ENCODE results near the gene CAPN9.

The CAPN9 gene

GRCh38 chr1:230843503-230844309 lies 96.5 kb downstream of the CAPN9 start:
- no peak for TF ChIP-seq ZBTB7A (IDR thresholded peaks at IDR 0.05; ENCODE audit: low read depth)
- TF ChIP-seq EGR1 (IDR thresholded peaks at IDR 0.05), result no peak
- no peak for TF ChIP-seq TAF1 (IDR thresholded peaks at IDR 0.05; ENCODE audit: low read depth)
- TF ChIP-seq CREB1 (IDR thresholded peaks at IDR 0.05; ENCODE audit: low read depth), result no peak
- no peak for TF ChIP-seq EP300 (IDR thresholded peaks at IDR 0.05; ENCODE audit: borderline replicate concordance)
- TF ChIP-seq YY1 (IDR thresholded peaks at IDR 0.05; ENCODE audit: low read depth), result no peak
- no peak for TF ChIP-seq CEBPB (IDR thresholded peaks at IDR 0.05)
- no peak for TF ChIP-seq TEAD4 (IDR thresholded peaks at IDR 0.05)

DNA sequence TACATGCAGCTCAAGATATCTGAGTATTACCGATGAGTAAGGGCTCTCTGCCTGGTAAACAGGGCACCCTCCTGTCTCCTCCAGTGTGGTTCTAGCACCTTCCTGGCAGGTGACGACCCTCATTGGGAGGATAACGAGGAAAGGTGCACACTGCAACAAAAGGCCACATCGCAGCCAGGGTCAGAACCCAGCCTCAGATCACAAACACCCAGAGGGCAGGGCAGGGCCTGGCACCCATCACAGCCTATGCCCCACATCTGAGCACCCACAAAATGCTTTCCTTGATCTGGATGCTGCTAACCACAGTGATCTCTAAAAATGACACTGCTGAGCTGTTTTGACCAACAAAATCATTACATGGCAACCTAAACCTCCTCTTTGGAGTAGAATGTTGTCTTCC lies 97.4 kb downstream of the CAPN9 start:
- TF ChIP-seq, protein P1, sequence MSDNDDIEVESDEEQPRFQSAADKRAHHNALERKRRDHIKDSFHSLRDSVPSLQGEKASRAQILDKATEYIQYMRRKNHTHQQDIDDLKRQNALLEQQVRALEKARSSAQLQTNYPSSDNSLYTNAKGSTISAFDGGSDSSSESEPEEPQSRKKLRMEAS (IDR thresholded peaks at IDR 0.05), result no peak
- TF ChIP-seq, protein P2, sequence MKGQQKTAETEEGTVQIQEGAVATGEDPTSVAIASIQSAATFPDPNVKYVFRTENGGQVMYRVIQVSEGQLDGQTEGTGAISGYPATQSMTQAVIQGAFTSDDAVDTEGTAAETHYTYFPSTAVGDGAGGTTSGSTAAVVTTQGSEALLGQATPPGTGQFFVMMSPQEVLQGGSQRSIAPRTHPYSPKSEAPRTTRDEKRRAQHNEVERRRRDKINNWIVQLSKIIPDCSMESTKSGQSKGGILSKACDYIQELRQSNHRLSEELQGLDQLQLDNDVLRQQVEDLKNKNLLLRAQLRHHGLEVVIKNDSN (IDR thresholded peaks at IDR 0.05), result no peak
- no peak for TF ChIP-seq TEAD4 (IDR thresholded peaks at IDR 0.05)
- no peak for TF ChIP-seq RAD21 (IDR thresholded peaks at IDR 0.05; ENCODE audit: low read depth)
- no peak for TF ChIP-seq TCF12 (IDR thresholded peaks at IDR 0.05; ENCODE audit: low read depth)
- no peak for TF ChIP-seq NFIC (IDR thresholded peaks at IDR 0.05)
- no peak for TF ChIP-seq EGR1 (IDR thresholded peaks at IDR 0.05)
- no peak for TF ChIP-seq FOXM1 (IDR thresholded peaks at IDR 0.05; ENCODE audit: borderline replicate concordance, low read depth)
- TF ChIP-seq CEBPB (IDR thresholded peaks at IDR 0.05), result no peak
- no peak for TF ChIP-seq YY1 (IDR thresholded peaks at IDR 0.05; ENCODE audit: low read depth)
- TF ChIP-seq, protein P3, sequence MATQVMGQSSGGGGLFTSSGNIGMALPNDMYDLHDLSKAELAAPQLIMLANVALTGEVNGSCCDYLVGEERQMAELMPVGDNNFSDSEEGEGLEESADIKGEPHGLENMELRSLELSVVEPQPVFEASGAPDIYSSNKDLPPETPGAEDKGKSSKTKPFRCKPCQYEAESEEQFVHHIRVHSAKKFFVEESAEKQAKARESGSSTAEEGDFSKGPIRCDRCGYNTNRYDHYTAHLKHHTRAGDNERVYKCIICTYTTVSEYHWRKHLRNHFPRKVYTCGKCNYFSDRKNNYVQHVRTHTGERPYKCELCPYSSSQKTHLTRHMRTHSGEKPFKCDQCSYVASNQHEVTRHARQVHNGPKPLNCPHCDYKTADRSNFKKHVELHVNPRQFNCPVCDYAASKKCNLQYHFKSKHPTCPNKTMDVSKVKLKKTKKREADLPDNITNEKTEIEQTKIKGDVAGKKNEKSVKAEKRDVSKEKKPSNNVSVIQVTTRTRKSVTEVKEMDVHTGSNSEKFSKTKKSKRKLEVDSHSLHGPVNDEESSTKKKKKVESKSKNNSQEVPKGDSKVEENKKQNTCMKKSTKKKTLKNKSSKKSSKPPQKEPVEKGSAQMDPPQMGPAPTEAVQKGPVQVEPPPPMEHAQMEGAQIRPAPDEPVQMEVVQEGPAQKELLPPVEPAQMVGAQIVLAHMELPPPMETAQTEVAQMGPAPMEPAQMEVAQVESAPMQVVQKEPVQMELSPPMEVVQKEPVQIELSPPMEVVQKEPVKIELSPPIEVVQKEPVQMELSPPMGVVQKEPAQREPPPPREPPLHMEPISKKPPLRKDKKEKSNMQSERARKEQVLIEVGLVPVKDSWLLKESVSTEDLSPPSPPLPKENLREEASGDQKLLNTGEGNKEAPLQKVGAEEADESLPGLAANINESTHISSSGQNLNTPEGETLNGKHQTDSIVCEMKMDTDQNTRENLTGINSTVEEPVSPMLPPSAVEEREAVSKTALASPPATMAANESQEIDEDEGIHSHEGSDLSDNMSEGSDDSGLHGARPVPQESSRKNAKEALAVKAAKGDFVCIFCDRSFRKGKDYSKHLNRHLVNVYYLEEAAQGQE (IDR thresholded peaks at IDR 0.05; ENCODE audit: low read depth), result no peak
- no peak for TF ChIP-seq EP300 (IDR thresholded peaks at IDR 0.05; ENCODE audit: borderline replicate concordance)
- no peak for TF ChIP-seq ZBTB7A (IDR thresholded peaks at IDR 0.05; ENCODE audit: low read depth)
- no peak for TF ChIP-seq CREB1 (IDR thresholded peaks at IDR 0.05; ENCODE audit: low read depth)
- TF ChIP-seq TAF1 (IDR thresholded peaks at IDR 0.05; ENCODE audit: low read depth), result no peak

- TF ChIP-seq CREB1 (IDR thresholded peaks at IDR 0.05; ENCODE audit: low read depth) (no peak), YY1 (IDR thresholded peaks at IDR 0.05; ENCODE audit: low read depth) (no peak), NFIC (IDR thresholded peaks at IDR 0.05) (no peak), CEBPB (IDR thresholded peaks at IDR 0.05) (no peak), FOXM1 (IDR thresholded peaks at IDR 0.05; ENCODE audit: borderline replicate concordance, low read depth) (no peak), EGR1 (IDR thresholded peaks at IDR 0.05) (no peak)
- TF ChIP-seq, protein P3 (IDR thresholded peaks at IDR 0.05; ENCODE audit: low read depth), result no peak
- TF ChIP-seq, protein P1 (IDR thresholded peaks at IDR 0.05), result no peak
- TF ChIP-seq, protein P2 (IDR thresholded peaks at IDR 0.05), result no peak
Observed at GRCh38 chr1:230848235-230848634, 101.0 kb downstream of the CAPN9 start.

- no peak for TF ChIP-seq FOXM1 (IDR thresholded peaks at IDR 0.05; ENCODE audit: borderline replicate concordance, low read depth)
- TF ChIP-seq YY1 (IDR thresholded peaks at IDR 0.05; ENCODE audit: low read depth), result no peak
- TF ChIP-seq TEAD4 (IDR thresholded peaks at IDR 0.05), result 0 out of 2 replicates have a peak, but pooled peaks have one; percentile 36
- TF ChIP-seq NFIC (IDR thresholded peaks at IDR 0.05), result peak; percentile 57
- TF ChIP-seq EP300 (IDR thresholded peaks at IDR 0.05; ENCODE audit: borderline replicate concordance), result no peak
- TF ChIP-seq, protein P1 (IDR thresholded peaks at IDR 0.05), result no peak
- TF ChIP-seq RAD21 (IDR thresholded peaks at IDR 0.05; ENCODE audit: low read depth), result no peak
Observed at GRCh38 chr1:230849451-230850224, 102.5 kb downstream of the CAPN9 start.

DNA sequence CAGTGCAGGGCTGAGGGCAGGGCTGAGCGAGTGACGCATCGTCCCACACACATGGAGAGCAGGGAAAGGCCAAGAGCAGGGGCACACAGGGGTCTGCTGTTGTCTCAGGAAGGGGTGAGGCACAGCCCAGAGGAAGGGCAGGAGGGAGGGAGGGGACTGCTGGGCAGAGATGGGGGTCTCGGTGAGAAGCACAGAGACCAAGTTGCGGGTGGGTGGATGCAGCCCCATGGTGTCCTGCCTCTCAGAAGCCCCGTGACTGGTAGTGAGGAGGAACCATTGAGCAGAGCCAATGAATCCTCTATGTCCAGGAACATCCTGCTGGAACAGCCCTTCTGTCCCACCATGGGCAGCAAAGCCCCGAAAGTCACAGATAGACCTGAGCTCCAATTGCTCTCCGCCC lies 103.4 kb downstream of the CAPN9 start:
- no peak for TF ChIP-seq YY1 (IDR thresholded peaks at IDR 0.05; ENCODE audit: low read depth)
- TF ChIP-seq, protein P1 (IDR thresholded peaks at IDR 0.05), result no peak
- TF ChIP-seq, protein P2 (IDR thresholded peaks at IDR 0.05), result no peak
- TF ChIP-seq RAD21 (IDR thresholded peaks at IDR 0.05; ENCODE audit: low read depth), result no peak
- TF ChIP-seq, protein P3 (IDR thresholded peaks at IDR 0.05; ENCODE audit: low read depth), result no peak
- no peak for TF ChIP-seq ZBTB7A (IDR thresholded peaks at IDR 0.05; ENCODE audit: low read depth)
- TF ChIP-seq TAF1 (IDR thresholded peaks at IDR 0.05; ENCODE audit: low read depth), result no peak
- no peak for TF ChIP-seq CEBPB (IDR thresholded peaks at IDR 0.05)
- no peak for TF ChIP-seq FOXM1 (IDR thresholded peaks at IDR 0.05; ENCODE audit: borderline replicate concordance, low read depth)
- no peak for TF ChIP-seq TCF12 (IDR thresholded peaks at IDR 0.05; ENCODE audit: low read depth)
- TF ChIP-seq EP300 (IDR thresholded peaks at IDR 0.05; ENCODE audit: borderline replicate concordance), result no peak

All from Ishikawa (cell line).